Gastrocnemius medialis (tissue), 4 donors: ENCODE measurements around the gene SHH. TPM values are rescaled to one million over a fixed set of nuclear protein-coding genes. Genes with fewer than 3 reads are reported as not detected.

Experiments
- ATAC-seq, 2 donors: fragments of 150-250 bp; one replicate each; pipeline ENCODE4 v1.9.1; 2016
- DNase-seq, 2 donors: peaks; one replicate each; pipeline ENCODE4 v3.0.0-alpha.2; 2019
- H3K27ac ChIP-seq, 4 donors: fragments of 200-600 bp; sonication (generic); 1 replicate in 1 of 4; 2 replicates in 3 of 4; pipeline ENCODE4 v1.5.1; 2016 to 2018; ENCODE audit warnings: mild to moderate bottlenecking in 2 of 4, moderate library complexity in 1 of 4
- H3K27me3 ChIP-seq, 3 donors: fragments of 200-600 bp; sonication (generic) in 2 of 3; 1 replicate in 1 of 3; 2 replicates in 2 of 3; pipeline versions ENCODE4 v1.5.1 to v1.6.0; 2016 to 2019; ENCODE audit warnings: mild to moderate bottlenecking in 1 of 3, moderate library complexity in 1 of 3
- H3K36me3 ChIP-seq, 2 donors: fragments of 200-600 bp; sonication (generic) in 1 of 2; one replicate each; pipeline ENCODE4 v1.5.1; 2017 to 2018
- H3K4me1 ChIP-seq, 2 donors: fragments of 200-600 bp; sonication (generic) in 1 of 2; one replicate each; pipeline ENCODE4 v1.5.1; 2016 to 2017; ENCODE audit warnings: mild to moderate bottlenecking in 2 of 2
- H3K4me3 ChIP-seq, 4 donors: fragments of 200-600 bp; sonication (generic) in 3 of 4; 1 replicate in 1 of 4; 2 replicates in 3 of 4; pipeline ENCODE4 v1.5.1; 2016 to 2019; ENCODE audit warnings: mild to moderate bottlenecking in 2 of 4
- H3K9me3 ChIP-seq, 3 donors: fragments of 200-600 bp; sonication (generic) in 2 of 3; 1 replicate in 1 of 3; 2 replicates in 2 of 3; pipeline ENCODE4 v1.5.1; 2016 to 2019
- CTCF ChIP-seq, 5 experiments: fragments of 450-650 bp in 3 of 5; fragments of 200-600 bp in 2 of 5; sonication (generic) in 2 of 5; IDR thresholded peaks in 4 of 5; conservative IDR thresholded peaks in 1 of 5; 1 replicate in 4 of 5; 2 replicates in 1 of 5; pipeline ENCODE4 v1.5.1; 2016 to 2019; ENCODE audit warnings: antibody characterized with exemption in 5 of 5, mild to moderate bottlenecking in 3 of 5, moderate library complexity in 3 of 5
- POLR2A ChIP-seq, 2 donors: fragments of 450-650 bp; IDR thresholded peaks; one replicate each; pipeline ENCODE4 v1.6.1; 2017; ENCODE audit warnings: antibody characterized with exemption in 2 of 2, mild to moderate bottlenecking in 2 of 2, moderate library complexity in 2 of 2
- in situ Hi-C, 4 donors: fragments of 200-750 bp; cut with MboI; loops; one replicate each; pipeline versions ENCODE4 v1.15.0 to v1.8.0; 2017; ENCODE audit warnings: low sequenced_read_pairs in 4 of 4
- intact Hi-C: fragments of 100-400 bp; cut with DNase I; formaldehyde crosslinking; loops from one replicate; pipeline ENCODE4 v1.15.1; 2023; ENCODE audit warnings: low total_unique reads
- total RNA-seq, 4 donors: library from RNA; depleted of rRNA; stranded (reverse); fragments of >200 nt; gene quantifications; one replicate each; pipeline versions ENCODE4 v1.1.0 to v1.2.3, GENCODE V29; 2016

SHH gene
- total RNA-seq, 4 donors from 2014 or later: not detected

- ATAC-seq (no peak), DNase-seq (no peak)
- Histone ChIP-seq H3K4me1 (peaks cover 46% of the 10 kb centered on the region in 2 donors), H3K27ac (no peak overlapping the region), H3K27me3 (no peaks in the 10 kb centered on the region), H3K4me3 (no peak overlapping the region), H3K9me3 (no peaks in the 10 kb centered on the region), H3K36me3 (no peaks in the 10 kb centered on the region)
- in situ Hi-C loops (loop anchor here in 2 of 4 donors (10.0 to 25.0 kb wide), 2 partner anchors 152 to 819 kb away; no protein-coding TSS in a partner anchor), intact Hi-C loops (no loop called here)
- no peak for TF ChIP-seq POLR2A (IDR thresholded peaks at IDR 0.05)
- no peak for TF ChIP-seq CTCF (IDR thresholded peaks at IDR 0.05 in 4 of 5, conservative IDR thresholded peaks at IDR 0.05 in 1 of 5)
Measured at GRCh38 chr7:155756322-155756721, 55.9 kb downstream of the SHH start.

DNA sequence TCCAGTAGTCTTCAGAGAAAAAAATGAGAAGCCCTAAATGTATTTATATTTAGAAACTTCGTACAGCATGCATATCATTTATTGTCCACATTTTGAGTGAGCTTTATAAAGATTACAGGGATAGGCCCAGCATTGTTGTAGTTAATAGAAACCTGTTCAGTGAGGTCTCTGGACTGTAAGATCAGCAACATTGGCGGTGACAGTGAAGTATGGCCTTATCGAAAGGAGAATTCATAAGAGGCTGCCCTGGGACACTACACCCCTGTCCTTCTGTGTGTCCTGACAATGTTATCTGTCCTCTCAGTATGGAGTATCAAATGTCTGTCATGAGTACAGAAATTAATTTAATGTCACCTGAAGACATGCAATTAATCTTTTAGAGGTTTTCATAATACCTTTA lies 57.2 kb downstream of the SHH start:
- in situ Hi-C loops: loop anchor here in 2 of 4 donors (10.0 to 25.0 kb wide), 2 partner anchors 150 to 818 kb away; no protein-coding TSS in a partner anchor
- intact Hi-C loops: no loop called here
- ATAC-seq: no peak

DNA sequence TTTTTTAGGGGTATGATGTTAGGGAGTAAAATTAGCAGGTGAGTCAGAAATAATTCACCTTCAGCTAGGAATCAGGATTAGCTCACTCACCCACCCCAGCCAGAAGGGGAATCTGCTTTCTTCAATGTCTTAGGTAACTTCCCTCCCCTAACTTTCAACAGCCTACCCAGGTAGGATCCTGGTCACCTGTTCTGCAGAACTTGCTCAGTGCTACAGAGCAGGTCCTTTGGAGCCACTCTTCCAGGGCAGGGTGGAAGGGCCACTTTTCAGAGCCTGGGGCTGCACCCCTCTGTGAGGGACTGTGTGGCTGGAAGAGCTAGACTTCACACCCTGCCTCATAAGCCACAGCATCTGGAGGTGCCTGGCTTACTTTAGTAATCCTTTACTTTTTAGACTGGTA lies 58.1 kb downstream of the SHH start:
- intact Hi-C loops (no loop called here), in situ Hi-C loops (loop anchor here in 2 of 4 donors (10.0 to 25.0 kb wide), 2 partner anchors 149 to 817 kb away; no protein-coding TSS in a partner anchor)
- peak overlapping the region in 1 of 4 donors; percentile 15 for H3K27ac ChIP-seq

More for the DNA sequence above, 57.2 kb downstream of the SHH start:
- Histone ChIP-seq H3K36me3 (no peaks in the 10 kb centered on the region), H3K27me3 (no peaks in the 10 kb centered on the region), H3K4me3 (no peak overlapping the region), H3K4me1 (peaks cover 57 to 59% of the 10 kb centered on the region in 2 donors), H3K27ac (peak overlapping the region in 1 of 4 donors; percentile 9), H3K9me3 (no peaks in the 10 kb centered on the region)
- TF ChIP-seq CTCF (IDR thresholded peaks at IDR 0.05 in 4 of 5, conservative IDR thresholded peaks at IDR 0.05 in 1 of 5): no peak
- no peak for TF ChIP-seq POLR2A (IDR thresholded peaks at IDR 0.05)
- DNase-seq: no peak

GRCh38 chr7:155753446-155753965 lies 58.8 kb downstream of the SHH start:
- Histone ChIP-seq H3K36me3 (no peaks in the 10 kb centered on the region), H3K4me3 (no peak overlapping the region), H3K4me1 (peaks cover 58 to 62% of the 10 kb centered on the region in 2 donors), H3K27me3 (no peaks in the 10 kb centered on the region), H3K9me3 (no peaks in the 10 kb centered on the region), H3K27ac (no peak overlapping the region)
- in situ Hi-C loops: loop anchor here in 2 of 4 donors (10.0 to 25.0 kb wide), 2 partner anchors 149 to 816 kb away; no protein-coding TSS in a partner anchor
- DNase-seq: no peak
- intact Hi-C loops: no loop called here
- TF ChIP-seq POLR2A (IDR thresholded peaks at IDR 0.05) (no peak), CTCF (IDR thresholded peaks at IDR 0.05 in 4 of 5, conservative IDR thresholded peaks at IDR 0.05 in 1 of 5) (no peak)
- ATAC-seq: no peak

More for the DNA sequence above, 58.1 kb downstream of the SHH start:
- Histone ChIP-seq H3K4me1 (peaks cover 58 to 62% of the 10 kb centered on the region in 2 donors), H3K27me3 (no peaks in the 10 kb centered on the region), H3K9me3 (no peaks in the 10 kb centered on the region), H3K36me3 (no peaks in the 10 kb centered on the region), H3K4me3 (no peak overlapping the region)
- no peak for TF ChIP-seq CTCF (IDR thresholded peaks at IDR 0.05 in 4 of 5, conservative IDR thresholded peaks at IDR 0.05 in 1 of 5)
- TF ChIP-seq POLR2A (IDR thresholded peaks at IDR 0.05): no peak
- no peak for DNase-seq
- peak in 1 of 2 donors; percentile 51 for ATAC-seq
